GM03348 (cell line): Measurements from ENCODE around the gene NPHP4.

Source experiments
- DNase-seq: peaks from one replicate; pipeline ENCODE4 v3.0.0; 2012; ENCODE audit warnings: low spot score

The NPHP4 gene

GRCh38 chr1:5890346-5891106 is 101.7 kb downstream of the NPHP4 start:
- no peak for DNase-seq

- DNase-seq, result no peak
Measured at GRCh38 chr1:5889901-5890300, 102.3 kb downstream of the NPHP4 start.

DNA sequence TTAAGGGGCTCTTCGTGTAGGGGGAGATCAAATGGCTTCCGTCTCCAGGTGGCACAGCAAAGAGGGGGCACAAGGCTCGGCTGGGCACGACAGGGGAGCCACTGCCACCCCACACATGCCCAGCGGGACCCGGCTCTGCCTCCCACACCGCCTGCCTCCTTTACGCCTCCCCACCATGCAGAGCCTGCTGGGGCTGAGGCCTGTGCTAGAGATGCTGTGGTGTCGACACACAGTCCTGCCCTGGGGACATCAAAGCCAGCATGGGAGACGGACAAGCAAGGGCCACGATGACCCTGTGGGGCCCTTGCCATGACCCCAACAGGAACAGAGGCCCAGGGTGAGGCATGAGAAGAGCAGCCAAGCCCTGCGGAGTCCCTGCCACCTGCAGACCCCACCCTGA is 102.8 kb downstream of the NPHP4 start:
- no peak for DNase-seq

GRCh38 chr1:5888606-5889211 is 103.5 kb downstream of the NPHP4 start:
- DNase-seq, result no peak

- no peak for DNase-seq
Measured at GRCh38 chr1:5887971-5888361, 104.3 kb downstream of the NPHP4 start.

DNA sequence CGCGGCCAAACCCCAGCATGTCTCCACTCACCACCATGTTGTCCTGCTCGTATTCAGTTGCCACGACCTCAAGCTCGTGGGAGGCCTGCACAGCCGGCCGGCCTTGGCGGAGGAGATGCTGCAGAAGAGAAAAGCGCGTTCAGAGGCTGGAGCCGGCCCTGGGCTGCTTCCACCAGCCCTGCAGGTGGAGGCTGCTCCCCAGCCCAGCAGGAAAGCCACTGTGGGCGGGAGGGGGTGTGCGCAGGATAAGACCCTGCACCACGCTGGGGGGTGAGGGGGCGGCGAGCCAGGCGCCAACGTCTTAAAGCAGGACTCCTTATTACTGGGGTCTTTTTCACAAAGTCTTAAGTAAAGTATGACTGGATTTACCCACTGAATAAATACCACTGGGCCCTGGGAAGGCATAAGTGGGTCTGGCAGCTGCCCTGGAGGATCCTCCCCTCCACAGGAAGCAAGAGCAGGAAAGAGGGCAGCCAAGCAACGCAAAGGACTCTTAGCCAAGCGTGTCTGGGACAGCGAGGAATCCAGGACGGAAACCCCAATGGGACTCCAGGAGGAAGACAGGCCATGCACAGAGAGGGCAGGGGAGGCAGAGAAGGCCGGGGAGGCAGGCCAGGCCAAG is 104.8 kb downstream of the NPHP4 start:
- DNase-seq, result no peak

DNA sequence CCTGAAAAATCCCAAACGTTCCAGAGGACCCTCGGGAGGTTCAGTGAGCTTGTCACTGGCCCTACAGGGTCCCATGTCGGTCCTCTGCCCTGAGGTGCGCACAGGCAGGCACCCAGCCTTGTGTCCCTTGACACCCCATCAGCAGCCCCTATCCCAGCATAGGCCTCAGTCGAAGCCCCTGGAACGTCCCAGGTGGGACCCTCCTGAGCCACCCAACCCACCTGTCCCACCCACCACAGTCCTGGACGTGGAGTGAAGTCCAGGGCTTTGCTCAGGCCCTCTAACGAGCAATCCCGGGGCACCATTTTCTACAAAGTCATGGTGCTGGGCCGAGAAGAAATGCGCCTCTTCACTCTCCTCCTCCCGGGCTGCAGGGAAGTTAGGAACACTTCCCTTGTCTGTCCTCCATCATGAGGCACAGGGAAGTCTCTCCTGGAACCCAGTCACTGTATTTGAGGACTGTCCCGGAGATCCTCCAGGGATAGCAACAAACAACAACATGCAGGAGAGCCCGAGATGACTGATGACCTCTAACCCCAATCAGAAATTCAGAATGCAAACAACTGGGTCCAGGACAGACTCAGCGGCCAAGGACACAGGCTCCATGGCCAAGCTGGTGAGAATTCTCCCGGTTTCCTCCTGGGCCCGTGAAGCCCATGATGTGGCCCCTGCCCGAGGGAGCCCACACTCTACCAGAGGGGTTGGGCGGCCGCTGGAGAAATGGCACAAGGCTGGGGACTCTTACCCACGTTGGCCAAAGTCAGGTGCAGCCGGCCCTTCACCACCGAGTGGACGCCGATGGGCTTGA is 105.5 kb downstream of the NPHP4 start:
- DNase-seq, result no peak

DNA sequence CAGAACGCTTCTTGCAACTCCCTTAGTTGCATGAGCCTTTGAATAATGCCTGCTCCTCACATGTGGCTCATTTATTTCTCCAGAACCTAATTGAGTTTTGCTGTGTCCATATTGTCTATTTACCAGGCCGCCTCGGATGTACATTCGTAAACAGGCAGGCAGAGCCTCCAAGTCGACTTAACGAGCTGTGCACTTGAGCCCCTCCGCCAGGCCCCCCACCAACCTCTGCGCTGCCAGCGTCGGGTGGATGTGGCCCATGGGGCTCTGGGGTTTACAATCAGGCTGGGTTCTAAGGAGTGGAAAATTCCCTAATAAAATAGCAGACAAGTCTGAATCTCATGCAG is 106.1 kb downstream of the NPHP4 start:
- DNase-seq, result no peak

DNA sequence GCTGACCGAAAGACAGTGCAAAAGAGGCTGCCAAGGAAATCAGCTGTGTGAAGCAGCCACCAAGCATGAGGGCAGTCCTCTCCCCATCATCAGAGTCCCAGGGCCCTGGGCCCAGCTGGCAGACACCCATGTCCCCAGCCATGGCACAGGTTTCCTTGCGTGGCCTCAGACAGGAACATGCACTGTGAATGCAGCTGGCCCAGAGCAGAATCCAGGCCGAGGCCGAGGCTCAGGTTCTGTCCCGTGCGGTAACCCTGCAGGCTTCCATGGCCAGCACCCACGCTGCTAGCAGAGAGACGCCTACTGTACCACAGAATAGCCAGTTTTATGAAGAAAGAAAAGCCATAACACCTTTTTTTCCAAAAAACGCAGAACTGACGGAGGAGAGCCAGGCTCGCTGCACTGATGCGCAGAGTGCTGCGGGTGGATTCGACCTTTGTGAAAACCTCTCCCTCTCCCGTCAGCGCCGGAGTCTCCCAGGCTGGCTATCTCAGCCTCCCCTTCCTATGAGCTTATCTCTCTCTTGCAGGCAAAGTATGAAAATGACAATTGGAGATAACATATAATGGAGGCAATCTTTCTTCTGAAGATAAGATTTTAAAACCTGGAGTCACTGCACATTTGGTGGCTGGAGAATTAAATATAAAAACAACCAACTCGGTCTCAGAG is 106.6 kb downstream of the NPHP4 start:
- DNase-seq, result no peak

DNA sequence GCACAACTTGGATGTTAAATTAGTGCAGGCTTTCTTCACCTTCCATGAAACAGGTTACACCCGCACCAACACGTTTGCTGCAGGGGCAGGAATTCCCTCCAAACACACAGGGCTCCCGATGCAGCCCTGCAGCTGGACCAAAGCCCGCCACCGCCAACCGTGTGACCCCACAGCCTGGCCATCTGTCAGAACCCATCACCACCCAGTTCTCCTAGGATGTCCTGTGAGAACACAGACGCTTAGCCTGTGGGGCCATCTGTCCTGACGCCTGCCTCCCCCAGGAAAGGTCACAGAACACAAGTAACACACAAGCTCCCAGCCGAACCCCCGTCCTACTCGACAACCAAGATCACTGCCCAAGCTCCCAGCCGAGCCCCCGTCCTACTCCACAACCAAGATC is 108.1 kb downstream of the NPHP4 start:
- no peak for DNase-seq

- DNase-seq, result no peak
Measured at GRCh38 chr1:5883129-5884048, 108.8 kb downstream of the NPHP4 start.

DNA sequence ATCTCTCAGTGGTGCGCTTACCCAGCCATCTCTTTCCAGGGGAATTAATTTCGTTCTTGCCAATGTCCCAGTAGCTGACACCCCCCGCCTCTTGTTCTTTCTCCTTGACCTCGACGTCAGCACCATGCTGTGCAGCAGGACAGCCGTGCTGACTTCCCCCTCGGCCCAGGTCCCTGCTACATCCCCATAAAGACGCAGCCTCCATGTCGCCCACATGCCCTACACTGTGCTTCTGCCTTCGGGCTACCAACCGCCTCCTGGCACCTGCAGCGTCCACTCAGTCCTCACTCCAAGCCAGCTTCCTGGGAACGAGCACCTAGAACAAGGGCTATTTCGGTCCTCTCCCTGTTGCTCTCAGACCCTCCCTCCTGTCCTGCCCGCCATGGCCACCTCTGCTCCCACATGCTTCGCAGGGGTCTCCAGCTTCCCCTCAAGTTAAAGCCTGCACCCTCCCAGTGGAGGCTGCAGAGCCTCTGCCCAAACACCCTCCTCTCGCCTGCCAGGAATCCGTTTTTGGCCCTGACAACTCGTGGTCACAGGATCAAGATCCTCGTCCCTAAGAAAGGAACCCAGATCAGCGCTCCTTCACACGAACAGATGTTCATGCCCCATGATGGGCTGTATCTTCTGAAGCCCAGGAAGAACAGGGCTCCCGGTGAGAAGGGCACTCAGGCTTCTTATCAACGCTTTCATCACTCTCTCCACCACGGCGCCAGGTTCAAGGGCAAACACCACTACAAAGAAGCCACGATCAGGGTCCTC is 109.7 kb downstream of the NPHP4 start:
- no peak for DNase-seq

GRCh38 chr1:5881526-5882222 is 110.6 kb downstream of the NPHP4 start:
- no peak for DNase-seq

GRCh38 chr1:5880630-5881405 is 111.4 kb downstream of the NPHP4 start:
- no peak for DNase-seq

GRCh38 chr1:5879421-5879820 is 112.8 kb downstream of the NPHP4 start:
- no peak for DNase-seq

- DNase-seq, result no peak
Measured at GRCh38 chr1:5878971-5879370, 113.3 kb downstream of the NPHP4 start.

GRCh38 chr1:5877683-5878530 is 114.3 kb downstream of the NPHP4 start:
- DNase-seq, result no peak

DNA sequence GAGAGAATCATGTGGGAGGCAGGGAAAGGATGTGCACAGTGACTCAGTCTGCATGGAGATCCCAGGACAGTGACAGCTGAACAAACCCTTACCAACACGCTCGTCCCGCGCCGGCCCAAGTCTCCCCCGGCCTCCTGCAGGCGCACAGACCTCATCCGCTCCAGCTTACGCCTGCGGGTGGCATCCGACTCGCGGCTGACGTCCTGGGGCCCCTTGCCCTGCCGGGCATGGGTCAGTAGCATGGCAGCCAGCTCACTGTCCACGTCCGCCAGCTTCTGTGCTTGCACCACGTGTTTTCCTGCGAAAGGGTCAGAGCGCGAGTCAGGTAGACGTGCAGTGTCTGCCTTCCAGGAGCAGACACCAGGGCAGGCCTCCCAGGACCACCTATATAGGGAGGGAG is 115.2 kb downstream of the NPHP4 start:
- no peak for DNase-seq
